ENCODE data around the gene NPPB.

Gene NPPB

DNA sequence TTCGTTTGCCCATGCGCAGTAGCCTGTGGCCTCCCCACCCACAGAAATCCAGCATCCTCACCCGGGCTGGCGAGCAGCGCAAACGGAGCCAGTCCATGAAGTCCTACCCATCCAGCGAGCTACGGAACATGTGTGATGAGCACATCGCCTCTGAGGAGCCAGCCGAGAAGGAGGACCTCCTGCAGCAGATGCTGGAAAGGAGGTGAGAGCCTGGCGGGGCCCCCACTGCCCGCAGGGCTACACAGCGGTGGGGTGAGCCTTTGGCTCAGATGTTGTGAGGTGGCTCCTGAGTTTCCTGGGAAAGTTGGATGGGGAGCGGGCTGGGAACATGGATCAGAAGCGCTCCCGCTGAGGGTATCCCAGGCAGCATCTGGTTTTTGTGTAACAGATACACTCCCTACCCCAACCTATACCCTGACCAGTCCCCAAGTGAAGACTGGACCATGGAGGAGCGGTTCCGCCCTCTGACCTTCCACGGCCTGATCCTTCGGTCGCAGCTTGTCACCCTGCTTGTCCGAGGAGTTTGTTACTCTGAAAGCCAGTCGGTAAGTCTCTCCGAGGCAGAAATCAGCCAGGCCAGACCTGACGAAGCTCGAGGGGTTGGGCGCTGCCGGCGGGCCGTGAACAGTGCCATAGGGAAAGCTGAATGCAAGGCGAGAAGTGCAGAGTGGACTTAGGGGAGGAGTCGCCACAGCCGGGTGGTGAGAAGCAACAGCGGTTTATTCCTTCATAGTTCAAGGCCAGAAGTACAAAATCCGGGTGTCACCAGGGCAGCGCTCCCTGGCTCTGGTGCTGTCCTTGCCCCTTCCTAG is 21.6 kb downstream of the NPPB start:
- TF ChIP-seq, protein P1, sequence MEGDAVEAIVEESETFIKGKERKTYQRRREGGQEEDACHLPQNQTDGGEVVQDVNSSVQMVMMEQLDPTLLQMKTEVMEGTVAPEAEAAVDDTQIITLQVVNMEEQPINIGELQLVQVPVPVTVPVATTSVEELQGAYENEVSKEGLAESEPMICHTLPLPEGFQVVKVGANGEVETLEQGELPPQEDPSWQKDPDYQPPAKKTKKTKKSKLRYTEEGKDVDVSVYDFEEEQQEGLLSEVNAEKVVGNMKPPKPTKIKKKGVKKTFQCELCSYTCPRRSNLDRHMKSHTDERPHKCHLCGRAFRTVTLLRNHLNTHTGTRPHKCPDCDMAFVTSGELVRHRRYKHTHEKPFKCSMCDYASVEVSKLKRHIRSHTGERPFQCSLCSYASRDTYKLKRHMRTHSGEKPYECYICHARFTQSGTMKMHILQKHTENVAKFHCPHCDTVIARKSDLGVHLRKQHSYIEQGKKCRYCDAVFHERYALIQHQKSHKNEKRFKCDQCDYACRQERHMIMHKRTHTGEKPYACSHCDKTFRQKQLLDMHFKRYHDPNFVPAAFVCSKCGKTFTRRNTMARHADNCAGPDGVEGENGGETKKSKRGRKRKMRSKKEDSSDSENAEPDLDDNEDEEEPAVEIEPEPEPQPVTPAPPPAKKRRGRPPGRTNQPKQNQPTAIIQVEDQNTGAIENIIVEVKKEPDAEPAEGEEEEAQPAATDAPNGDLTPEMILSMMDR (IDR thresholded peaks at IDR 0.05; ENCODE audit: low read depth, low read length): no peak

DNA sequence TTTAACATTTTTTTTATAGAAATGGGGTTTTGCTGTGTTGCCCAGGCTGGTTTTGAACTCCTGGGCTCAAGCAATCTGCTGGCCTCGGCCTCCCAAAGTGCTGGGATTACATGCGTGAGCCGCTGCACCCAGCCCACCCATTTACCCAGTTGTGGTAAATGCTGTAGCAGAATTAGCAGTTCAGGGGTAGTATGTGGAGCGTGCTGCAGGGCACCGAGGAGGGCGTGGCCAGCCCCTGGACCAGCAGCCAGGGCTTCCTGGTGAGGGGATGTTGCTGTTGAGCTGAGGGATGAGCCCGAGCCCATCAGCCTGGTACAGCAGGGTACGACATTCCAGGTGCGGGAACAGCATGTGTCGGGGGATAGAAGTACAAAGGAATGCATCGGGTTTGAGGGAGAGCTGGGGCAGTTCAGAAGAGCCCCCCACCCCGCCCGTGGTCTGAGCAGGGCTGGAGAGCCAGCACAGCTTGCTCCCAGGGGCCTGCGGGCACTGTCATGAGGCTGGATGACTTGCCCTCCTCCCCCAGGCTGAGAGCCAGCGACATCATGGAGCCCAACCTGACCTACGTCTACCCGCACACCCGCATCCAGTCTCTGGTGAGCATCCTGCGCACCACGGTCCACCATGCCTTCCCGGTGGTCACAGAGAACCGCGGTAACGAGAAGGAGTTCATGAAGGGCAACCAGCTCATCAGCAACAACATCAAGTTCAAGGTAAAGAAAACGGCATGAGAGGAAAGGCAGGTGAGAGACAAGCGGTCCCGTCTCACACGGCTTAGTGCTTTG is 23.1 kb downstream of the NPPB start:
- H3K4me3 ChIP-seq (ENCODE audit: low read depth, low read length): no peak overlapping the region
- TF ChIP-seq, protein P1 (IDR thresholded peaks at IDR 0.05; ENCODE audit: low read depth, low read length): no peak

More for the DNA sequence above, 21.6 kb downstream of the NPPB start:
- no peak overlapping the region for H3K4me3 ChIP-seq (ENCODE audit: low read depth, low read length)

- TF ChIP-seq, protein P1 (IDR thresholded peaks at IDR 0.05; ENCODE audit: low read depth, low read length): no peak
Measured at GRCh38 chr1:11833900-11834299, 24.8 kb downstream of the NPPB start.

GRCh38 chr1:11833497-11833896 is 25.2 kb downstream of the NPPB start:
- TF ChIP-seq, protein P1 (IDR thresholded peaks at IDR 0.05; ENCODE audit: low read depth, low read length): no peak
- no peak overlapping the region for H3K4me3 ChIP-seq (ENCODE audit: low read depth, low read length)

More at GRCh38 chr1:11833900-11834299, 24.8 kb downstream of the NPPB start:
- no peak overlapping the region for H3K4me3 ChIP-seq (ENCODE audit: low read depth, low read length)

DNA sequence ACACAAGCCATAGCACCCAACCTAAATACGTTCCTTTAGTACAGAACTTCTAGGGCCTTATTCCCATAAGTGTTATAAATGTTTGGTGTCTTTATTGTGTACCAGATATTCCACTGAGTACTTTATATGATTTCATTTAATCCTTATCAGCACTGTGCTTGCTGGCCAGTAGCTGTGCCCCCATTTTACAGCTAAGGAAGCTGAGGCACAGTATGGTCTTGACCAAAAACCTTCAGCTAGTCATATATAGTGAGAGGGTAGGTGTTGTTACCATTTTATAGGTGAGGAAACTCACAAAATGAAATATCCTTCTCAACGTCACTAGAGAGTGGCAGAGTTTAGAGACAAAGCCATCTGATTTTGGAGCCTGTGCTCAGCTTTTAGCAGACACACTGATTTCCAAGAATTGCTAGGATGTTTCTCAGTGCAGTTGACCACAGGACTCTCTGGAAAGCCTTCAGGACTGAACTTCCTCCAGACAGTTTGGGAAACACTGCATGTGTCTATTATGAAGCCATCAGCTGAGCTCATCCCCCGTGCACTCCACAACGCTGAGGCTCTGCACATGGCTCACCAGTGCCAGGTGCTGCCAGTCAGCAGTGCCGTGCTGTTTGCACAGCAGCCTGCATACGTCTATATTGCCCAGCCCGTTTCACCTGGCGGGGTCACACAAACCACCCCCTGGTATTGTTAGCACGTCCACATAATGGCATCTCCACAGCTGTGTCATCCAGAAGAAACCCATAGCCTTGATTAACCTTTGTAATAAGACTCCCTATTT is 26.6 kb downstream of the NPPB start:
- TF ChIP-seq, protein P1 (IDR thresholded peaks at IDR 0.05; ENCODE audit: low read depth, low read length): no peak
- no peak overlapping the region for H3K4me3 ChIP-seq (ENCODE audit: low read depth, low read length)

- H3K4me3 ChIP-seq (ENCODE audit: low read depth, low read length): no peak overlapping the region
- TF ChIP-seq, protein P1 (IDR thresholded peaks at IDR 0.05; ENCODE audit: low read depth, low read length): no peak
Measured at GRCh38 chr1:11828511-11828910, 30.2 kb downstream of the NPPB start.
